HG02885 (cell line): ENCODE data around the gene B2M.
"Not testable (repeated sequence)": the region's sequence is repeated elsewhere in the genome, so short reads cannot be mapped to it uniquely, and the experiment has no call there.

Experiments used
- ATAC-seq: cut with Tn5 transposase; IDR thresholded peaks from one replicate; pipeline ENCODE4 v1.9.1; 2021; ENCODE audit warnings: mild to moderate bottlenecking; ENCODE audit not compliant: unreplicated experiment, poor library complexity

B2M gene

GRCh38 chr15:44720460-44721176, 9.3 kb downstream of the B2M start:
- no peak for ATAC-seq

- ATAC-seq = no peak
Measured at GRCh38 chr15:44722011-44722410, 10.7 kb downstream of the B2M start.

GRCh38 chr15:44726136-44726535, 14.8 kb downstream of the B2M start:
- ATAC-seq = no peak

GRCh38 chr15:44726568-44727484, 15.5 kb downstream of the B2M start:
- peak; percentile 45 for ATAC-seq

GRCh38 chr15:44727485-44728231, 16.3 kb downstream of the B2M start:
- ATAC-seq = no peak

- not testable (repeated sequence) for ATAC-seq
Measured at GRCh38 chr15:44728232-44728575, 16.9 kb downstream of the B2M start.

- ATAC-seq = peak; percentile 79
Measured at GRCh38 chr15:44728576-44729407, 17.5 kb downstream of the B2M start.

- ATAC-seq = no peak
Measured at GRCh38 chr15:44729408-44730127, 18.3 kb downstream of the B2M start.

- ATAC-seq = no peak
Measured at GRCh38 chr15:44734839-44735481, 23.6 kb downstream of the B2M start.

- no peak for ATAC-seq
Measured at GRCh38 chr15:44735482-44736180, 24.3 kb downstream of the B2M start.

GRCh38 chr15:44736181-44736765, 25.0 kb downstream of the B2M start, which contains the start of gene TRIM69:
Gene TRIM69, plus strand, starts transcription at chr15:44736528. Its CDS starts 177 bp downstream, at chr15:44736705.
- ATAC-seq = no peak

- ATAC-seq = no peak
Measured at GRCh38 chr15:44738340-44738984, 27.1 kb downstream of the B2M start.

GRCh38 chr15:44739222-44739847, 28.0 kb downstream of the B2M start:
- not testable (repeated sequence) for ATAC-seq

- not testable (repeated sequence) for ATAC-seq
Measured at GRCh38 chr15:44743454-44743853, 32.1 kb downstream of the B2M start.

- no peak for ATAC-seq
Measured at GRCh38 chr15:44753345-44753744, 42.0 kb downstream of the B2M start.

GRCh38 chr15:44763187-44763586, 51.9 kb downstream of the B2M start:
- no peak for ATAC-seq

GRCh38 chr15:44763848-44764247, 52.5 kb downstream of the B2M start:
- ATAC-seq = no peak
